ENCODE results near the gene NAT8.
"Not testable (repeated sequence)": the region's sequence is repeated elsewhere in the genome, so short reads cannot be mapped to it uniquely, and the experiment has no call there.

GRCh38 chr2:73679237-73679636, 37.0 kb upstream of the NAT8 start:
- not testable (repeated sequence) for TF ChIP-seq CTCF, POLR2A (IDR thresholded peaks at IDR 0.05)
